ENCODE measurements around the gene GPN3.
"Not testable (repeated sequence)": the region's sequence is repeated elsewhere in the genome, so short reads cannot be mapped to it uniquely, and the experiment has no call there.

GPN3 gene

GRCh38 chr12:110468214-110469048, at the start of gene GPN3, which contains the start of gene FAM216A:
Gene GPN3, minus strand, starts transcription at chr12:110468257. Its CDS starts 54 bp downstream, at chr12:110468203.
Gene FAM216A, plus strand, starts transcription at chr12:110468845. Its CDS starts 31 bp downstream, at chr12:110468876.
- DNase-seq (ENCODE audit: low read depth in 2 of 2): peak; percentile 97

GRCh38 chr12:110516995-110517394, 48.9 kb upstream of the GPN3 start:
- DNase-seq (ENCODE audit: low read depth in 2 of 2): no peak

DNA sequence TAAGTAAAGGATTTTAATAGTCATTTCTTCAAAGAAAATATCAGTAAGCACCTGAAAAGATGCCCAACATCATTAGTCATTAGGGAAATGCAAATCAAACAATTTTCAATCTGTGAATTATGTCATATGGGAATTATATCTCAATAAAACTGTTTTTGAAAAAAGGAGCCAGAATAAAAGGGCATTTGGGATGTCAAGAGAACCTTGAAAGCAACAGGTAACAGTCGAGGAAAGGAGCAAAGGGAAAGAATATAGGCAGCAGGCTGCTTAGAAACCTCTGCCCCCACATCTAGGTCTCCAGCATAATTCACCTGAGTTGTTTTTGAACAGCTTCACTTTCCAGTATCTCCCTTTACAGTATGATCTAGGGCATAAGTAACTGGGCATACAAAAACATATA, 46.3 kb upstream of the GPN3 start:
- no peak for DNase-seq (ENCODE audit: low read depth in 2 of 2)

DNA sequence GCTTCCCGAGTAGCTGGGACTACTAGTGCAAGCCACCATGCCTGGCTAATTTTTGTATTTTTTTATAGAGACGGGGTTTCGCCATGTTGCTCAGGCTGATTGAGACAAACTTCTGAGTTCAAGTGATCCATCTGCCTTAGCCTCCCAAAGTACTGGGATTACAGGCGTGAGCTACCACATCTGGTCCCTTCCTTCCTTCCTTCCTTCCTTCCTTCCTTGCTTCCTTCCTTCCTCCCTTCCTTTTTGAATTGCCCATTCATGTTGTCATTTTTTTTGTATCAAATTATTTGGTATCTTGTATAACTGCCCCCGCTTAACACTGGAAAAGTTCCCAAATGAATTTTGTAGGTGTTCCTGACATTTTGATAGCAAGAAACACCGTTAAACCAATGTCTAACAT, 45.8 kb upstream of the GPN3 start:
- no peak for DNase-seq (ENCODE audit: low read depth in 2 of 2)

DNA sequence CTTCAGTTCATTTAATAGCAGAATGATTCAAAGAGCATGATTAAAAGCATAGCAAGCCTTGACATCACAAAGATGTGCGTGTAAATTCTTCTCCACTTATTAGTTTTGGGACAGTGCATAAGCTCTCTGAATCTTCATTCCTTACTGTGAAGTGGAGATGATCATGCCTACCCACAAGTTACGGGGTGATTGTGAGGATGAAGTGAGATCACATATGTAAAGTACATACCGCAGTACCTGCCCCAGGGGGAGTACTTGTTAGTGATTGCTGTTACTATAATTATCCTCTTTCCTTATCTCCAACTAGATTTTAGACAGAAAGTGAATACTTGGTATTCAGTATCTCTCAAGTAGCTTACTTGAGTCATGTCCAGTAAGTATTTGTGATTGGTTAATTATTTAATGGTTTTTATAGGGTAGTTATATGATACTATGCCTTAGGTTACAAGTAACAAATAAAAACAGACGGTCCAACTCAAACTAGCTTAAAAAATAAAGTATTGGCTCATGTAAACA, 40.1 kb upstream of the GPN3 start:
- DNase-seq (ENCODE audit: low read depth in 2 of 2): no peak

DNA sequence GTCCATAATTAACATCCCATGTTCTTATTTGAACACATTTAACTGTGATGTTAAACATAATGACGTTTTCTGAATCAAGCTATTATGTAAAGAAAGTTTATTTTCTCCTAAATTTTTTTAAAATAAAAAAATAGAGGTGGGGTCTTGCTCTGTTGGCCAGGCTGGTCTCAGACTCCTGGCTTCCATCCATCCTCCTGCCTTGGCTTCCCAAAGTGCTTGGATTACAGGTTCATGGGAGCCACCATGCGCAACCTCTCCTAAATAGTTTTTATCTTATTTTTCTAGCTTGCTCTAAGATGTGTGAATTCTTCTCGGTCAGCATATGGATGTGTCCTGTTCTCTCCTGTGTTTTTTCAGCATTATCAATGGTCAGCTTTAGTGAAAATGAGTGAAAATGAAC, 37.3 kb upstream of the GPN3 start:
- no peak for DNase-seq (ENCODE audit: low read depth in 2 of 2)

DNA sequence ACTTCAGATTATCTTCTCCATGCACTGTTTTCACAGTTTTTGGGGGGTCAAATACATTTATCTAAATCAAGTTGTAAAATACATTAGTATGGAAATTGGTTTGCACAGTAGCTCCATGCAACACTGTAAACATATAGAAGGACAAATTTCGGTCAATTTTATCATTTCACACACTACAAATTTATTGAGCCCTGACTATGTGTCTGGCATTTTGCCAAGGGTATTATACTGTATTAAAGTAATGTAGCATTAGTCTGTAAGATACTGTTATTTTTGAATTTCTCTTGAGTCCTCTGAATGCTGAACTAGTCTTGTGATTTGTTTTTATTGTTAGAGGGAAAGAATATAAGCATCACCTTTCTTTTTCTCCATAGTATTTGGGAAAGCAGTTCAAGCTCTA, 35.4 kb upstream of the GPN3 start:
- DNase-seq (ENCODE audit: low read depth in 2 of 2): no peak

- peak; percentile 96 for DNase-seq (ENCODE audit: low read depth in 2 of 2)
Measured at GRCh38 chr12:110501752-110502738, 34.0 kb upstream of the GPN3 start, which contains the start of the genes RAD9B and VPS29. Gene RAD9B, plus strand, starts transcription at chr12:110502331. Its CDS starts 7 bp downstream, at chr12:110502338. Gene VPS29, minus strand, starts transcription at chr12:110502111. Its CDS starts 60 bp downstream, at chr12:110502051.

DNA sequence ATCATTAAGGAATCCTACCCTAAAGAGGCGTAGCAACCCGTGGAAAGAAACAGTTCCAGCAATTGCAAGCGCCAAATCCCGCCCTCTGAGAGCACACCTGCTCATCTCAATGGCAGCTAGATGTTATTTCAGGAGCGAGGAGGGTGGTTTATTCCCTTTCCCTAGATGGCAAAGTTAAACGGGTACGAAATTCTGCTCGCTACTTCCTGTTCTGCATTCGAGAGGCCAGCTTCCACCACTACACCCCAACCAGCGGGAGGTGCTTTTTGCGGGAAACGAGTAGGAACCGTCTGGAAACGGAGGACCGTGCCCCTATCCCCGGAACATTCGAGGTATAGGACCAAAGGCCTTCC, 33.3 kb upstream of the GPN3 start:
- no peak for DNase-seq (ENCODE audit: low read depth in 2 of 2)

GRCh38 chr12:110498984-110499706, 31.1 kb upstream of the GPN3 start:
- DNase-seq (ENCODE audit: low read depth in 2 of 2): no peak

GRCh38 chr12:110475426-110475825, 7.4 kb upstream of the GPN3 start:
- no peak for DNase-seq (ENCODE audit: low read depth in 2 of 2)

DNA sequence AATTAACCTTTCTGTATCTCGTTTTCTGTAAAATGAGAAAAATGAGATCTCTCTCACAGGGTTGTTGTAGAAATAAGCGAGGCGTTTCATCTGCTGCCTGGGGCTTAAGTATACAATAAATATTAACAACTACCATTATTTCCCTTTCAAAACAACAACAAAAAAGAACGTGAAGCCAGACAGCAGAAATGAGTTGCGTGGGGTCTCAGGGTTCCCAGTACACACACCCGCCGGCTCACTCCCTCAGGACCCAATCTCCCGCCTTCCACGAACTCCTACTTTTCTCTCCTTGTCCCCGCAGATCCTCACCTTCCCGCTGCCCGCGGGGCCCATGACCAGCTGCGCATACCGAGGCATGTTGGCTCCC, 227 bp downstream of the GPN3 start:
- no peak for DNase-seq (ENCODE audit: low read depth in 2 of 2)

DNA sequence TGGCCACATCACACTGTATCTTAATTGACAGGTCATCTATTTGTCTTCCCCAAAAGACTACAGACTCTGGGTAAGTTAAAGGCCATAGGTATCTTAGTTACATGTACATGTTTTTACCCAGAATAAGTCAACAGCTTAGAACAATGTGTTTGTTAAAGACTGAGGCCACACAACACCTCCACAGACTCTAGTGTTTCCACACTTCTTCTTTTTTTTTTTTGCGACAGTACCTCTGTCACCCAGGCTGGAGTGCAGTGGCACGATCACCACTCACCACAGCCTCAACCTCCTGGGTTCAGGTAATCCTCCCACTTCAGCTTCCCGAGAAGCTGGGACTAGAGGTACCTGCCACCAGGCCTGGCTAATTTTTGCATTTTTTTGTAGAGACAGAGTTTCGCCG, 1.3 kb downstream of the GPN3 start:
- DNase-seq (ENCODE audit: low read depth in 2 of 2): no peak

DNA sequence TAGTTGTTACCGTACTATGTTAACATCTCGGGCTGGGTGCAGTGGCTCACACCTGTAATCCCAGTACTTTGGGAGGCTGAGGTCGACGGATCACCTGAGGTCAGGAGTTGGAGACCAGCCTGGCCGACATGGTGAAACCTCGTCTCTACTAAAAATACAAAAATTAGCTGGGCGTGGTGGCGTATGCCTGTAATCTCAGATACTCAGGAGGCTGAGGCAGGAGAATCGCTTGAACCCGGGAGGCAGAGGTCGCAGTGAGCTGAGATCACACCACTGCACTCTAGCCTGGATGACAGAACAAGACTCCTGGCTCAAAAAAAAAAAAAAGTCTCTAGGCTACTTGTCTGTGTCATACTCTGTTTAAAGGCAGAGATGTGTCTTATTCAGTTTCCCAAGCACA, 2.3 kb downstream of the GPN3 start:
- DNase-seq (ENCODE audit: low read depth in 2 of 2): not testable (repeated sequence)

DNA sequence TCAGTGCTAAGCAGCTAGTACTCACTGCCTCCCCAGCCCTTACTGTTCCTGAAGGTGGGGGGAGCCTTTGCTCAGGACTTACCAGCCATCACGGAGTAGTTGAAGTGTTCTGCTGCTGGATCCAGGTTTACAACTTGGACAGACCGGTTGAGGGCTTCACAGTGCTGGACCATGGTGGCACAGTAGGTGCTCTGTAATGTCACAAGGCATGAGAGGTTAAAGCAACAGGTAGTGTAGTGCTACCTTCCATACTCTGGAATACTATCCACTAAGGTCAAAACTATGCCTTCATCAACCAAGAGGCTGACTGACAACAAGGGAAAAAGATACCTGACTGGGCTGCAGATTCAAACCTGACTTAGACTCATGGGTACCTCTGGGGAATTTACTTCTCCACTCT, 3.0 kb downstream of the GPN3 start:
- no peak for DNase-seq (ENCODE audit: low read depth in 2 of 2)

GRCh38 chr12:110461189-110461588, 6.9 kb downstream of the GPN3 start:
- not testable (repeated sequence) for DNase-seq (ENCODE audit: low read depth in 2 of 2)

GRCh38 chr12:110458756-110459155, 9.3 kb downstream of the GPN3 start:
- DNase-seq (ENCODE audit: low read depth in 2 of 2): no peak

GRCh38 chr12:110453569-110454296, 14.3 kb downstream of the GPN3 start:
- DNase-seq (ENCODE audit: low read depth in 2 of 2): no peak

- DNase-seq (ENCODE audit: low read depth in 2 of 2): no peak
Measured at GRCh38 chr12:110451263-110451662, 16.8 kb downstream of the GPN3 start.

DNA sequence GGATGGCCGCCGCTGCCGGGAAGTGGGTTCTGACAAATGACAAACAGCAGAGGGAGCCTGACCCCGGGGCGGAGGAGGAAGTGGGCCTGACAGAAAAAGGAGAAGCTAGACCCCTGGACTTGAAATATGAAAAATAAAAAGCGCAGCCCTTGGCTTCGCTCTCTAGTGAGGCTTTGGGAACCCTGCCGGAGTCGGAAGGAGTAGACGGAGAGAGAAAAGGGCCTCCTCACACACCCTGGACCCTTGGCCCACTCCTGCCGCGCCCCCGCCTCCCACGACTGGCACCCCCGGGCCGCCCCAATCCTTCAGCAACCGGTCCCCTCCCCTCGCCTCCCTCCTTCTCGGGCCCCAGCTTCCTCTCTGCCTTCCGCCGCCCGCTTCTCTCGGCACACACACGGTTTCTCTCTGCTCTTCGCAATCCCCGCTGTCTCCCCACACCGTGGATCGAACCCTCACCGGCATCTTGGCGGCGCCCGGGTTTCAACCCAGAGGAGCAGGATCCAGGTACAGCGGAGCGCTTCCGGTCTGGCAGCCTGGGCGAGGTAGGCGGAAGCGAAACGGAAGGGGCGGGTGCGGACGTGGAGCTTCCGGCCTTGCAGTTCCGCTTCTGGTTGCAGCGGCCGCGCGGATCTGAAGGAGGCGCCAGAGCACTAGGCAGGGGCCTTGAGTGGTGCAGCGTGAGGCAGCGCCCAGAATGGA, 18.1 kb downstream of the GPN3 start, which contains the start of gene ARPC3:
ARPC3 (minus strand) TSS at position 539 of the 699 bp plus-strand sequence; CDS start at position 462, 77 bp downstream.
- peak; percentile 86 to 88 for DNase-seq (ENCODE audit: low read depth in 2 of 2)

Measured in fibroblast of skin of left quadriceps (primary cell).